ENCODE data around the gene RREB1. TPM values are rescaled to one million over a fixed set of nuclear protein-coding genes. Genes with fewer than 3 reads are reported as not detected.

RREB1 gene
- total RNA-seq, 1 donor from 2014 or later = 15.9 TPM

DNA sequence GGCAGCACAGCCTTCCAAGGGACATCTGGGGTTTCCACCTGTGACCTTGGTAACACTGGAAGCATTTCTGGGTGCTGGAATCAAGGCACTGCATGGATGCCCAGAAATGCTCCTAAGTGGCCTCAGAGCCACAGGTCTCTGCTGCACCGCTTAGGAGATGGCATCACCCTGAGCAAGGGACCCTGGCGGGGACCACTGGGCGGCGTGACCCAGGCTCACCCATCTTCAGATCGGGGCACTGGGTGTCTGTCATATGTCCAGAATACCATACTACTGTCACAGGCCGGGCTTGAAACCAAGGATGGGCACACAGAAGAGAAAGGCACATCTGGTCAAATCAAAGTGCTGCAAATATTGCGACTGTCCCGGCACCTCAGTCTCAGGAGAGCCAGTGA, 159.3 kb downstream of the RREB1 start:
- TF ChIP-seq, protein P1, sequence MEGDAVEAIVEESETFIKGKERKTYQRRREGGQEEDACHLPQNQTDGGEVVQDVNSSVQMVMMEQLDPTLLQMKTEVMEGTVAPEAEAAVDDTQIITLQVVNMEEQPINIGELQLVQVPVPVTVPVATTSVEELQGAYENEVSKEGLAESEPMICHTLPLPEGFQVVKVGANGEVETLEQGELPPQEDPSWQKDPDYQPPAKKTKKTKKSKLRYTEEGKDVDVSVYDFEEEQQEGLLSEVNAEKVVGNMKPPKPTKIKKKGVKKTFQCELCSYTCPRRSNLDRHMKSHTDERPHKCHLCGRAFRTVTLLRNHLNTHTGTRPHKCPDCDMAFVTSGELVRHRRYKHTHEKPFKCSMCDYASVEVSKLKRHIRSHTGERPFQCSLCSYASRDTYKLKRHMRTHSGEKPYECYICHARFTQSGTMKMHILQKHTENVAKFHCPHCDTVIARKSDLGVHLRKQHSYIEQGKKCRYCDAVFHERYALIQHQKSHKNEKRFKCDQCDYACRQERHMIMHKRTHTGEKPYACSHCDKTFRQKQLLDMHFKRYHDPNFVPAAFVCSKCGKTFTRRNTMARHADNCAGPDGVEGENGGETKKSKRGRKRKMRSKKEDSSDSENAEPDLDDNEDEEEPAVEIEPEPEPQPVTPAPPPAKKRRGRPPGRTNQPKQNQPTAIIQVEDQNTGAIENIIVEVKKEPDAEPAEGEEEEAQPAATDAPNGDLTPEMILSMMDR (conservative IDR thresholded peaks at IDR 0.05; ENCODE audit: low read depth, low read length) = no peak
- DNase-seq (ENCODE audit: low read depth) = no peak
- H3K4me3 ChIP-seq (ENCODE audit: low read depth, low read length) = no peak overlapping the region

DNA sequence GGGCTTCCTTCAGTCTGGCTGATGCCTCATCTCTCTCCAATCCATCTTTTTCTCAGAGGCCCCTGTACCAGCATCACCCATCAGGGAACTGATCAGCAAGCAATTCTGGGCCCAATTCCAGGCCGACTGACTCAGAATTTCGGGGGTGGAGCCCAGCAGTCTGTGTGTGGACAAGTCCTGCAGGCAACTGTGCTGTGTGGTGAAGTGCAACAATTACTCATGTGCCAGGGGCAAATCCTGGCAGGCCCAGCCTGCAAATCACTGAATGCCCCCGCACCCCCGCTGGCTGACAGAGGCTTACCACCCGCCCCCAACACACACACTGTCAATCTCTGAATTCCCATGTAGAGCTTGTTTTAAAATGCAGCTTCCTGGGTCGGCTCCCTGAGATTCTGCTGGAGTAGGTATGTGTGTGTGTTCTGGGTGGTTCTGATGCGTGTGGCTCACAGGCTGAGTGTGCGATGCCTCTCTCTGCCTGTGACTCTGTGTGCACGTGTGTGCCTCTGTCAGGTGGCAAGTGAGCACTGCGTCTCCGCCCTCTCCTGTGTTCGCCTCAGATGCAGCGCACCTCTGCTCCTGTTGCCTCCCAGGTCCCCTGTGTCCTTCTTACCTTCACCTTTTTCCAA, 159.8 kb downstream of the RREB1 start:
- TF ChIP-seq, protein P1 (conservative IDR thresholded peaks at IDR 0.05; ENCODE audit: low read depth, low read length) = no peak
- peak; percentile 69 for DNase-seq (ENCODE audit: low read depth)
- H3K4me3 ChIP-seq (ENCODE audit: low read depth, low read length) = no peak overlapping the region

DNA sequence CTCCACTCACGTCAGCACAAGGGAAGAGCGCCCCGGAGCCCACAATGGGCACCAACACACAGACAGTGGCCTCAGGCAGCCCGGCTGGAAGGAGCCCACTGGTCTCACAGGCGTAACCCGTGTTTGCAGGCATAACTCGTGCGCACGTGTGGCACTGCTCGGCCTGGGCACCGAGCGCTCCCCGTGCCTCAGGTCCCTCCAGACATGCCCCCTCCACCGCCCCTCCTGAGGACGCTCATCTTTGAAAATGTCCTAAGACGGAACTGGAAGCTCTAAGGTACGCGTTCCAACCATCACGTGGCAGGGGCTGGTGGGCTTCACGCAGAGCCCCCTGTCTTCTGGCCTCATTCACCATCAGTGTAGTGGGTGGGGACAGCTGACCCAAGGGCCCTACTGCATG, 160.6 kb downstream of the RREB1 start:
- H3K4me3 ChIP-seq (ENCODE audit: low read depth, low read length) = no peak overlapping the region
- DNase-seq (ENCODE audit: low read depth) = no peak
- TF ChIP-seq, protein P1 (conservative IDR thresholded peaks at IDR 0.05; ENCODE audit: low read depth, low read length) = no peak

DNA sequence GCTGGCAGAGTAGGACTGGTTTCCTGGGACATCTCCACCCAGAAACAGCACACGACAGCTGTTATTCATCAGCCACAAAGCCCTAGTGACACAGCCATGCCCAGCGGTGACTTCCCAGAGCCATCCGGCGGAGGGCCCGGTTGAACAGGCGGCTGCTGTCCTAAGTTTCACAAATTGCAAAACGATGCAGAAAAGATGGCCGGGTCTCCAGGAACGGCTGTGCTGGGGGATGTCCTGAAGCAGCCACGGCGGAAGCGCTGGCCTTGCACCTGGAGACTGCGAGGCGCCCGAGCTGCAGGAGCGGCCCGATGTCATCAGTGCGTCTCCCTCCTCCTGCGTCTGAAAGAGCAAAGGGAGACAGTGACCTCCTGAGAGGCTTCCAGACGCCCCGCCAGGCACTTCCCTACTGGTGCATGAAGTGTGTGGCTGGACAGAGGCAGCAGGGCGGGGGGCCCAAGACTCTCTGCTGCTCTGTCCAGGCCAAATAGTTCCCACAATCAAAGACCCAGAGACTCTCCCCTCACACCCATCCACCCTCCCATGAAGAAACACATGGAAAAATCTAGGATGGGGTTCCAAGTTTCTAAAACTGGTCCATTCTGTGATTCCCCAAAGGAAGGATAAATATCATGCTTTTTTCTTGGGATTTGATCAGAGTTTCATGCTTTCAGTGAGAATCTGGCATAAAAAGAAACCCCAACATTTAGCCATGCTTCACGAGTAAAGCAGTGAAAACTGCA, 161.2 kb downstream of the RREB1 start:
- no peak overlapping the region for H3K4me3 ChIP-seq (ENCODE audit: low read depth, low read length)
- DNase-seq (ENCODE audit: low read depth) = no peak
- TF ChIP-seq, protein P1 (conservative IDR thresholded peaks at IDR 0.05; ENCODE audit: low read depth, low read length) = no peak

DNA sequence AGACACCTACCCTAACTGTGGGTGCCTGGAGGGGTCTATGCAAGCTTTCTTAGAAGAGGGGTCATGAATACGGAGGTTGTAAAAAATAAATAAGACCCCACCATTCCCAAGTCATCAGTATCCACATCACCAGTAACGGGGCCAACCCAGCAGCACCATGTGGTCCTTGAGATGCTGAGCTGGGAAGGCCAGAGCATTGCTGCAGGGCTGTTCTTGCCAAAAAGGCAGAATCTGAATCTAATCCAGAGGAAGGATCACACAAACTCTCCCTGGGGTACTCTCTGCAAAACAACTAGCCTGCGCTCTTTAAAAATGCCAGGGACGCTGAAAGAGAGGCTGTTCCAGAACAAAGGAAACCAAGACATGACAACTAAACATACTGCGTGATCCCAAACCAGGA, 162.1 kb downstream of the RREB1 start:
- no peak for DNase-seq (ENCODE audit: low read depth)
- TF ChIP-seq, protein P1 (conservative IDR thresholded peaks at IDR 0.05; ENCODE audit: low read depth, low read length) = no peak
- H3K4me3 ChIP-seq (ENCODE audit: low read depth, low read length) = no peak overlapping the region

DNA sequence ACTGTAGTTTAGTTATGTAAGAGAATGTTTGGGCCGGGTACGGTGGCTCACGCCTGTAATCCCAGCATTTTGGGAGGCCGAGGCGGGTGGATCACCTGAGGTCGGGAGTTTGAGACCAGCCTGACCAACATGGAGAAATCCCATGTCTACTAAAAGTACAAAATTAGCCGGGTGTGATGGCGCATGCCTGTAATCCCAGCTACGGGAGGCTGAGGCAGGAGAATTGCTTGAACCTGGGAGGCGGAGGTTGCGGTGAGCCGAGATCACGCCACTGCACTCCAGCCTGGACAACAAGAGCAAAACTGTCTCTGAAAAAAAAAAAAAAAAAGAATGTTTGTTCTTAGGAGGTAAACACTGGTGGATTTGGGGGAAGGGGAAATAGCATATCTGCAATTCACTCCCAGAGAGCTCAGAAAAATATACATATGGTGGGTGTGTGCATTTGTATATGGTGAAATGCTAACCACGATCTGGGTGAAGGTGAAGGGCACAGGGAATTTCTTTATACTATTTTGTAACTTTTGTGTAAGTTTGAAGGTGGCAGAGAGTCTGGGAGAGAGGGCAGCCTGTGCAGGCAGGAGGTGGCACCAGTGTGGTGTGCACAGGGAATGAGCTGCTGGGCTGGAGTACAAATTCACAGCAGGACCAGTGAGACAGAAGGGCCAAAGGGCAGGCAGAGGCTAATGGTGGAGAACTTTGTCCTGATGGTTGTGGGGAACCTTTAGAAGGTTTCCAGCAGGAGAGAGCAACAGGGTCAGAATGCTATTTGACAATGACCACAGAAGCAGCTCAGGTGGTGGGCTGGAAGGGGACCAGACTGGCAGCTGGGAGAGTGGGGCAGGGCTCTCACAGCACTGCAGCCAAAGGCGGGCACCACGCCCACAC, 162.8 kb downstream of the RREB1 start:
- H3K4me3 ChIP-seq (ENCODE audit: low read depth, low read length) = no peak overlapping the region
- TF ChIP-seq, protein P1 (conservative IDR thresholded peaks at IDR 0.05; ENCODE audit: low read depth, low read length) = no peak
- DNase-seq (ENCODE audit: low read depth) = no peak
